ENCODE data around the gene SPDL1. TPM values are rescaled to one million over a fixed set of nuclear protein-coding genes. Genes with fewer than 3 reads are reported as not detected.
"Not testable (repeated sequence)": the region's sequence is repeated elsewhere in the genome, so short reads cannot be mapped to it uniquely, and the experiment has no call there.

SPDL1 gene
- polyA plus RNA-seq, 12 donors: 12.3 to 40.6 (median 19.8) TPM; not detected in 1

DNA sequence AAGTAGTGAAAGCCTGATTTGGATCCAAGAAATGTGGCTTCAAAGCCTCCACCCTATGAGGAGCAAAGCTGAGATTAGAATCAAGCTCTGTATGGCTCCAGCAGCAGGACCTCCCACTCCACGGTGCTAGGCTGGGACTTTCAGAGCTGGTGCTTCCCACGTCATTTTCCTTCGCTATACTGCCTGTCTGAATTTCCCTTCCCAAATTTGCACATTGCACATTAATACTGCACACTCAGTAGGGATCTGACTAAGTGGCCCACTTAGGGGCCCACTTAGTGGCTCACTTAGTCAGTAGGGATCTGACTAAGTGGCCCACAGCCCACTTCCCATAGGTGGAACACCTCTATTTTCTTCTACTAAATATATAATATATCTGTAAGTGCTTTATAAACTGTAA is 14.1 kb upstream of the SPDL1 start:
- DNase-seq: no peak

DNA sequence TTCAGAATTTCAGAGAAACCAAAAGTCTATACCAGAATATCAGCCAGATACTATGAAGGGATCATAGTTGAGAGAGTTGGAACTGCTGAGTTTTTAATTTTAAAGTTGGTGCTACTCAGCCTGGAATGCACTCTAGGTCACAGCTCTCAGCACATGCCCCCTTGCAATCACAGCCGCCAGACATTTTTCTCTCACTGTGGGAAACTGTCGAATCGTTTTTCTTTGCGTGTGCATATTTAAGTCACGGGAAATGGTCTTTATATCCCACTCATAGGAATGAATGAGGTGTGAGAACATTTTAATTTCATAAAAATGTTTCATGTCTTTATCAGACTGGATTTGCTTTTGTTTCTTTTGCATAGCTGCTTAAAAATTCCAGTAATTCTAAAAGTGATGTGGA is 12.2 kb upstream of the SPDL1 start:
- no peak for DNase-seq

DNA sequence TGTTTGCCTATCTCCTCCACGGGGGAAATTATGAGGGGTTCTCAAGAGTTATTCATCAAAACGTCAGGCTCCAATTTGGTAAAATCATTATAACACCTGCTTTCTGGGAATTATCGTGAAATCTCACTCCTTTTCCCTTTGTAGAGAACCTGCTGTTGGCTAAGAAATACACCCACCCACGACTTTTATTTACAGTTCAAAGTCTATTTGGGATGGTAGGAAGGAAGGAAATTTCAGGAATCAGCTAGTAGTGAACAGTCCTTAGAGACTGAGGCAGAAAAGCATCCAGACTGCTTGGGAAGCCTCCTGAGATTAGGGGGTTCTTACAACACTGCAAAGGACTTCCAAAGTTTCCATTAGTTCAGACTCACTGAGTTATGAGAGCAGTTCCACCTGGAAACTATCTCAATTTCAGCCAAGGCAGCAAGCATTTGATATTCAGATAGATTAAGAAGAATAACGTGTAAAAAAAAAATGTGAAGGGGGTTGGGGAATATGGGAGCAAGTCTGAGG is 9.4 kb upstream of the SPDL1 start:
- no peak for DNase-seq

DNA sequence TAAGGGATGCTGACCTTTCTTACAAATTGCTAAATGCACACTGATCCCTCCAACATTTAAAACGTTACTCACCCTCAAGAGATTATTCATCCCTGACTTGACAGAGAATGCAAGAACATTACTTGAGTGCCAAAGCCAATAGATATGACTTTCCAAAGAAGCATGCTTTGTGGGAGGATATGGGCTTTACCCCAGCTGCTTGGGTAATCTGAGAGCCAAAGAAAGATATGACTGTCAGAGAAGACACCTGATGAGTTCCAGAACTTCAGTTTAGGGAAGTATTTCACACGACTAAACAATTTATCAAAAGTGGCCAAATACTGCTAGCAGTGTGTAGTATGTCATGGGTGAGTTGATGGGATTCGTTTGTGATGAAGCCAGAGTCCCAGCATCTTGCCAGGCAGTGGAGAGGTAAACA is 7.4 kb upstream of the SPDL1 start:
- no peak for DNase-seq

DNA sequence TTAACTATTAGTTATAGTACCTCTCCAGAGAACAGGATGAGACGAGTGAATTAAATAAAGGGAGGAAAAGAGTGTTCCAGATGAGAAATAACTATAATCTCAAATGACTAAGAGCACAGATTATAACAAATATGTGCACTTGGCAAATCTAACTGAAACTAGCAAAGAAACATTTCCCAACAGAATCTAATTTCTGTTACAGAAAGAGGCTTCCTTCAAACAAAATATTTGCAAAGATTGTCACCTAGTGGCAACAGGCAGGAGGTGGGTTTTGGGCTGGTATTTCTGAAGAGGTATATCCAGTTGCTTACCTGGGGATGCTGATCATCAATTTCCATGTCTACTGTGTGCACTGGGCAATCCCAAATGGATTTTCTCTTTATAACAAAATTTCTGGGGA is 5.6 kb upstream of the SPDL1 start:
- DNase-seq: no peak

DNA sequence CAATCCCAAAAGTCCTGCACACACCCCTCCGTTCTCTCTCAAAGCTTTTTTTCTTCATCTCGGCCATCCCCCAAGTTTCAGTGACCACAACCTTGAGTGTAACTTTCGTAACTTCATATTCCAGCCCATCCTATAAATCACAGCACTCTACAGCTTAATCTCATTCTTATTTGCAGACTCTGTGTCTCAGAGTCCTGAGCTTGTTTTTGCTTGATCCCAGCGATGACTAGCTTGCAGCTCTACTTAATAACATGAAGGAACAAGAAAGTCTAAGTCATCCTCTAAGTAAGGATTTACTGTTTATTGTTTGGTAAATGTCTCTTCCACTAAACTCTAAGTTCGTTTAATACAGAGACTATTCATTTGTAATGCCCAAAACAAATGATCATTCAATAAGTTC is 2.6 kb upstream of the SPDL1 start:
- DNase-seq: no peak

DNA sequence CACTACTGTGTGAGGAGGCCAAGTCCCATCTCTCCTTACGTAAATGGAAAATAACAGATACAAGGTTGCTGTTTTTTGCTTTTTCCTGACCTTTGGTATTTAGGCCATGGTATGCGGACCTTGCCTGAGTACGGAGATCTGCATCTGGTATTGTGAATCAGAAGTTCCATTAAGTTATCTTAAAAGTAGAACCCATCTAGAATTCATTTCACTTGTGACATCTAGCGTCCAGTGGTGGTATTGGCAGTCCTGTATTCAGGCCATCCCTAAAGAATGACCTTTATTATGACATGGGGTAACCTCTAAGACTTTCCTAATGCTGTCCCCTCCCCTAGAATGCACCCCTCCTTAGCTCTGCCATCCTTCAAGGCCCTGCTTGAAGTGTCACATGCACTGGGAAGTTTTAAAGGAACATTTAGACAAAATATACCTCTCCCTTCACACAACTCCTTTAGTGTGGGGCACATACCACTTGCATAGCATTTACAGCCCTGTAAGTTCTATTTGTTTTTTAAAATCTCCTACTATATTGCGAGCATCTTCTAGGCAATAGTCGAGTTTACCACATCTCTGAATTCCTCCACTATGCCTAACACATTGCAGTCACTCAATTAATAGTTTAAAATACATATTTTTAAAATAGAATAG is 1.9 kb upstream of the SPDL1 start:
- DNase-seq: peak; percentile 57

DNA sequence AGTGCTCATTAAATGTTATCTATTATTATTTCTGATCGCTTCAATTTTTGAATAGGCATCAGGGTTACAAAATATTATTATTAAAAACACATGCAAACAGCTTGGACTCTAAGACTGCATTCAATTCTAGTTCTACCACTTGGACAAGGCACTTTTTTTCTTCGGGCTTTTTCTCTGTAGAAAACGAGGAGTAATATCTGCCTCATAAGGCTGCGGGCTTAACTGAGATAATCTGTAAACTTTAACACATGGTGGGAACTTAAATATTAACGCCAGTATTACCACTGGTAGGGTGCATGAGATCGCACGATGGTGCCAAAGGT is 511 bp upstream of the SPDL1 start:
- DNase-seq: no peak

DNA sequence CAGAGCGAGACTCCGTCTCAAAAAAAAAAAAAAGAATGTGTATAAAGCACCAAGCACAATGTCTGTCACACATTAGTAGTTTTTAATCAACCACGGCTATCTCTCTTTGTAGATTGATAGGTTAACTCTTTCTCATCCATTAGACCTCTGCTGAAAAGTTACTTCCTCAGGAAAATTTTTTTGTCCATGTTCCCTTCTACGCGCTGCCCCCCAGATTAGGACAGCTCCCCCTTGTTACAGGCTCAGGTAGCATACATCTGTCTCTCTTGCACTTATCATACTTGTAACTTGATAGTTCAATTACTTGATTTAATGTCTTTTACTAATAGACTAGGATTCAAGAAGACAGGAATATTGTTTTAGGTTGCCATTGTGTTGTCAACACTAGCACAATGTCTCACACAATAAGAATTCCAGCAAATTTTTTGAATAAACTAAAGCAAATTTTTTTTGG is 1.5 kb downstream of the SPDL1 start:
- no peak for DNase-seq

DNA sequence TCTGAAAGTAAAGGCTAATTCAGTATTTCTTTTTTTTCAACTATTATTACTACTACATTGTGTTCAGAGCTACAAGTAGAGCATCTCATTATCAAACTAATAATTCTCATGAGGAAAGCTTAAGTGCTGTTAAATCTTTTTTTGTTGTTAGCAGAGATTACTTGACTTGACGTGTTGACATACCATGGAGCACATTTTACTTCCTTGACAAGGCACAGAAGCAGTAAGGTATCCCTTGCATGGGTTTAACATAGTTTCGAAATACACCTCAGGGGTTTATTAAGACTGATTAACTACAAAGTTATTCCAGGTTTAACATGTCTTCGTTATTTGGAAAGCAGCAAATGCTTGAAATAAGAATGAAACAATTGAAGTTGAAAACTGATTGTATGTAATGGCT is 7.0 kb downstream of the SPDL1 start:
- DNase-seq: no peak

DNA sequence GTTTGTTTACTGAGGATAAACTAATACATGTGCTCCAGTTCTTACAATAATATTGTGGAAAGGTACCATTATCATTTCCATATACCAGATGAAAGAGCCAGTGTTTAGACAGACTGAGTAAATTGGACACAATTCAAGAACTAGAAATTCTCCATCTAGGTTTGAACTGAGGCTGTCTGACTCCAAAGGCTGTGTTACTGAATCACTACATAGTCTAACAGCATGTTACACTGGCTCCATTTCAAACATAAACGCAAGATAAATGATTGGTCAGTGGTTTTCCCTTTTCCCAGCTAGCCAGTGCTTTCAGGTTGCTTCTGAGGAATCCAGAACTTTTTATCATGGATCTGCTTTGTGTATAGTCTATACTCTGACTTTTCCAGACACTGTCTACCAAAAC is 8.1 kb downstream of the SPDL1 start:
- DNase-seq: no peak

DNA sequence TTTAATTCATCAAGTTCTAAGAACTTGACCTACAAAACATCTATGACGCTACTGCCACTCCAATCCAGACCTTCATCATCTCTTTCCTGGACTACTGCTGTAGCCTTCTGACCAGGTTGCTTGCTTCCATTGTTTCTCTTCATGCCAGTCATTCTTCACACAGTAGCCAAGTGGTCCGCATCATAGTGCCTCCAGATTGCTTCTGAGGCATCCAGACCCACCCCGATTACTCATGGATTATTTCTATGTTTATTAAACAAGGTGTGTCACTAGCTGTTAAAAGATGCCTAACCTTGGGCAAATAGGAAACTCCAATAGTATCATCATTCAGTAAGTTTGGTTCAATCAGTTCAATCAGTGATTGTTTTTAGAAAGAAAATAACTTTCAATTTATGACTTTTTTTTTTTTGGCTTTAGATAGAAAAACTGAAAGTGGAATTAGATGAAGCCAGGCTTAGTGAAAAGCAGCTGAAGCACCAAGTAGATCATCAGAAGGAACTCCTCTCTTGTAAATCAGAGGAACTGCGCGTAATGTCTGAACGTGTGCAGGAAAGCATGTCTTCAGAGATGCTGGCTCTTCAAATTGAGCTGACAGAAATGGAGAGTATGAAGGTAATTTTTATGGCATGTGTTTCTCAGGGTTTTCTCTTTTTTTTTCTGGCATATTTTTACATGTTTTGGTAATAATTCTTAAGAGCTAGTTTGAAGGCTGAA is 9.5 kb downstream of the SPDL1 start:
- no peak for DNase-seq

DNA sequence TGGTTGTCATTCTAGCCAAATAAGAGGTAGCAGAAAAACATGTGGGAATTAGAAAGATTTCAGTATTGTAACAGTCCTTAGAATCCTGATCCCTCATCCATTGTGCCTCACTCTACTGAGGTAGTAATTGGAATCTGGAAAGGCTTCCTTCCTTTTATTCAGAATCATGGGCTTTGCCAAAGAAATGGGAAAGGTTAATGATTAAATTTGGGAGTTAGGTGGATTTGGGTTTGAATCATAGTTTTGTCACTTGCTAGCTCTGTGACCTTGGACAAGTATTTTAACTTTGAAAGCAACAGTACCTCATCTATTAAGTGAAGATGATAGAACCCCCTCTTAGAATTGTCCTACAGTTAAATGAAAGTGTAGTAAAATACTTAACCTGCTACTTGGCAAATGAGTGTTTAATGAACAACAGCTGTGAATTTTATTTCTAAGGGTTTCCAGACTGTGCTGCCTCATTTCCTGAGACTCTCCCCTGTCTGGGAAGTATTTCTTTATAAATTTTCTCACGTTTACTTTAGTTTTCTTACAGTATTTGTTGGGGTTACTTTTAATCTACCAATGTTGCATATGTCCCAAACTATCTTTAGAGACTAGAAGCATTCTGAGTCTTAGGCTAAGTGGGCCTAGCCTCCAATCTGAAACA is 11.7 kb downstream of the SPDL1 start:
- no peak for DNase-seq

DNA sequence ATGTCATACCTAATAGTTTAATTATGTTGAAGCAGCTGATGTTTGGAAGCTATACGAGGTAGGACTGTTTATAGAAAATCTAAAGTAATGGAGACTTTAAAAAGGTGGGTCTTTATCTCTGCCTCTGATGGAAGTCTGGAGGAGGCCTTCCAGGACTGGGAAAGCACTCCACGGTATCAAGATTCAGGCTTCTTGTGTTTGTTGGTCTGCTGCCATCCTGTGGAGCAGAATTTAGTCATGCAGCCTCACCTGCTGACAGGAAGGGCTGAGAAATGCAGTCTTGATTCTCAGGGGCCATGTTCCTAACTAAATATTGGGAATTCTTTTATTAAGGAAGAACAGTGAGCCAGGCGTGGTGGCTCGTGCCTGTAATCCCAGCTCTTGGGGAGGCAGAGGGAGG is 15.9 kb downstream of the SPDL1 start:
- DNase-seq: no peak

DNA sequence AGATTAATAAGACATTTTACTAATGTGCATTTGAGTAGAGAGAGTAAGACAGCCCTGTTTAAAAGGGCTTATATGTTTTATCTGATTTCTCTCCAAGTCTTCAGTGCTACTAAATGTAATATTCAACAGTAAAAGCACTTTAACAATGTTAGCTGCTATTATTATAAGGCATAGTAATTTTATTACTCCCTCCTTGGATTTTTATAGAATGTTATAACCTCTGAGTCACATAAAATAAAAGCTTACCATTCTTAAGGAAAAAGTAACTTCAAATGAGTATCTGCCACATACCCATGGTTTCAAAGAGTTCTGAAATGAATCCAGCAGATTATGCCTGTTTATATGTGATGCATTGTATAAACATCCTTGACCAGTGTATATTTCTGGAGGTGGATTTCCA is 19.0 kb downstream of the SPDL1 start:
- no peak for DNase-seq

DNA sequence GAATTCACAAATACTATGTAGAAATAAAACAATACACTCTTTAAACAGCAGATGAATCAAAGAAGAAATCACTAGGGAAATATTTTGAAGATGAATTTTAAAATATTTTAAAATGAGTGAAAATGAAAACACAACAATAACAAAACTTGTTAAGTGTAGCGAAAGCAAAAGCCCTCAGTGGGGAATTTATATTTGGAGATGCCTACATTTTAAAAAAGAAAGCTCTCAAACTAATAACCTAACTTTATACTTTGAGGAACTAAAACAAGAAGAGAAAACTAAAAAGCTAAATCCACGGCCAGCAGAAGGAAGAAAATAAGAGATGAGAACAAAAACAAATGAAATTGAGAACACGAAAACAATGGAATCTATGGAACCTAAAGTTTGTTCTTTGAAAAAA is 22.7 kb downstream of the SPDL1 start:
- no peak for DNase-seq

DNA sequence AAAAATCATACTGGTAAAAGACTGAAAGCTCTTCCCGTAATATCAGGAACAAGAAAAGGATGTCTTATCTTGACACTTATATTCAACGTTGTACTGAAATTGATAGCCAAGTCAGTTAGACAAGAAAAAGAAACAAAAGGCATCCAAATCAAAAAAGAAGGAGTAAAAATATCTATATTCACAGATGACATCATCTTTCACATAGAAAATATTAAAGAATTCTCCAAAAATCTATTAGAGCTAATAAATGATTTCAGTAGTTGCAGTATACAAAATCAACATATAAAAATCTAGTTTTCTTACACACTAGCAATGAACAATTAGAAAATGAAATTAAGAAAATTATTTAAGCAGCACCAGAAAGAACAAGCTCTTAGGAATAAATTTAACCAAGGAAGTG is 24.3 kb downstream of the SPDL1 start:
- no peak for DNase-seq

DNA sequence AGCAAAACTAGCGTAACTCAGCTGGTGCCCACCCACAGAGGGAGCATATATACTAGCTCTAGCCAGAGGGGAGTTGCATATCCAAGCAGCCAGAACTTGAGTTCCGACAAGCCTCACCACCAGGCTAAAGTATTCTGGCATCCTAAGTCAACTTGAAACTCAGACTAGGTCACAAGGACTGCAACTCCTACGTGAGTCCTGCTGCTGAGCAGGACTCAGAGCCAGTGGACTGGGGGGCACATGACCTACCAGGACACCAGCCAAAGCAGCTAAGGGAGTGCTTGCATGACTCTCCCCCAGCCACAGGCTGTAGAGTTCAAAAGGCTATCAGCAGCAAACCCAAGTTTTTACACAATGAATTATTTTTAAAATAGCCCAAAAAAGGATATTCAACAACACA is 26.1 kb downstream of the SPDL1 start:
- no peak for DNase-seq

DNA sequence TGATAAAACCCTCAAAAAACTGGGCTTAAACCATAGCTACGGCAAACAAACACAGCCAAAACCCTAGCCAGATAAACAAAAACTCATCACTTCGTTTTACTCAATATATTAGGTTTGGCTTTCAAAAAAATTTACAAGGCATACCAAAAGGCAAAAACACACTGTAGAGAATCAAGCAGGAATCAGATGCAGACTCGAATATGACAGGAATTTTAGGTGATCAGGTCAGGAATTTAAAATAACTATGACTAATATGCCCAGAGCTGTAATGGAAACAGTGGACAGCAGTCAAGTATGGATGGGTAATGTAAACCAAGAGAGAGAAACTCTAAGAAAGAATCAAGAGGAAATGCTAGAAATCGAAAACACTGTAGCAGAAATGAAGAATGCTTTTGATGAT is 27.0 kb downstream of the SPDL1 start:
- no peak for DNase-seq

DNA sequence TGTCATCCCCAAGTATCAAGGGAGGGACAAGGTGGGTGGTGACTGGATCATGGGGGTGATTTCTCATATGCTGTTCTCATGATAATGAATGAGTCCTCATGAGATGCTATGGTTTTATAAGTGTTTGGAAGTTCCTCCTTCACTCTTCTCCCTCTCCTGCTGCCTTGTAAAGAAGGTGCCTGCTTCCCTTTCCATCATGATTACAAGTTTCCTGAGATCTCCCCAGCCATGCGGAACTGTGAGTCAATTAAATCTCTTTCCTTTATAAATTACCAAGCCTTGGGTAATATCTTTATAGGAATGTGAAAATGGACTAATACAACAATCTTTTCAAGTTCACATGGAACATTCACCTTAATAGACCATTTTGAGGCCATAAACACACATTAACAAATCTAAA is 32.0 kb downstream of the SPDL1 start:
- DNase-seq: no peak

DNA sequence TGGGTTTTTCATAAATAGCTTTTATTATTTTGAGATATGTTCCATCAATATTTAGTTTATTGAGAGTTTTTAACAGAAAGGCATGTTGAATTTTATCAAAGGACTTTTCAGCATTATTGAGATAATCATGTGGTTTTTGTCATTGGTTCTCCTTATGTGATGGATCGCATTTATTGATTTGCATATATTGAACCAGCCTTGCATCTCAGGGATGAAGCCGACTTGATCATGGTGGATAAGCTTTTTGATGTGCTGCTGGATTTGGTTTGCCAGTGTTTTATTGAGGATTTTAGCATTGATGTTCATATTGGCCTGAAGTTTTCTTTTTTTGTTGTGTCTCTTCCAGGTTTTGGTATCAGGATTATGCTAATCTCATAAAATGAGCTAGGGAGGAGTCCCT is 40.7 kb downstream of the SPDL1 start:
- not testable (repeated sequence) for DNase-seq

DNA sequence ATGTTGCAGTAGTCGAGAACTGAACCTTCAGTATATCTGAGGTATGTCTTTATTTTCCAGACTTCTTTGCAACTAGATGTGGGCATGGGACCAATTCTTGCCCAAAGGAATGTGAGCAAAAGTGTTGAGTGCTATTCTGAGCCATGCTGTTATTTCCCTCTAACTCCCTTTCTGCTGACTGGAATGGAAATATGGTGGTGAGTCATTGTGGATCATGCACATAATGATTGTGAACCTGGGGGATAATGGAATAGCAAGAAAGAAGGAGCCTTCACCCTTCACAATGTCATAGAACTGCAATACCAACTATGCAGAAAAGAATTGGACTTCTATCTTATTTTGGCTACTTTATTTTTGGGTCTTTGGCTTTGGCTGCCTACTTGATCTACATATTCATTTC is 43.2 kb downstream of the SPDL1 start:
- no peak for DNase-seq

DNA sequence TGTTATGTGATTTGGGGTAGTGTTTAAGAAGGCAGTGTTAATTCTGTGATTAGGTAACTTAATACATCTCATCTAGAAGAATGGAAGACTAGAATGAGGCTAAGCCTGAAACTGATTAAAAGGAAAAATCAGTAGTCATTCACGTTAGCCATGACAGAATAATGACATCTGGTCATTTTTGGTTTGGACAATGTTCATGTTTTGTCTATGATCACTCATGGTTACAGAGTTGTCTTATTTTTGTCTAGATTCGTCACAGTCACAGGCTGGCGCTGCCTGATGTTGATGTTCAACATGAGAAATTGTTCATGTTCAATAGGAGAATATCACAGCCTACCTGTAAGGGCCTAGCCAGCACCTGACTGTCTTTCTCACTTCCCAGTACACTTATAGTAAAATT is 44.0 kb downstream of the SPDL1 start:
- DNase-seq: no peak

Measured in muscle of arm (tissue), 12 donors.